Neural cell (in vitro differentiated cells): Measurements from ENCODE around the gene KRT86.
"Not testable (repeated sequence)": the region's sequence is repeated elsewhere in the genome, so short reads cannot be mapped to it uniquely, and the experiment has no call there.

Experiments
- POLR2AphosphoS5 ChIP-seq: IDR thresholded peaks from 2 replicates; pipeline ENCODE4 v1.6.1; 2012
- TAF1 ChIP-seq: IDR thresholded peaks from 2 replicates; pipeline ENCODE4 v1.6.1; 2012; ENCODE audit warnings: low read depth
- TF ChIP-seq, protein P1 (sequence below): fragments of 450-650 bp; IDR thresholded peaks from 2 replicates; pipeline ENCODE4 v1.5.1; 2014; ENCODE audit warnings: antibody characterized with exemption, mild to moderate bottlenecking, moderate library complexity; ENCODE audit not compliant: poor library complexity, severe bottlenecking

DNA sequence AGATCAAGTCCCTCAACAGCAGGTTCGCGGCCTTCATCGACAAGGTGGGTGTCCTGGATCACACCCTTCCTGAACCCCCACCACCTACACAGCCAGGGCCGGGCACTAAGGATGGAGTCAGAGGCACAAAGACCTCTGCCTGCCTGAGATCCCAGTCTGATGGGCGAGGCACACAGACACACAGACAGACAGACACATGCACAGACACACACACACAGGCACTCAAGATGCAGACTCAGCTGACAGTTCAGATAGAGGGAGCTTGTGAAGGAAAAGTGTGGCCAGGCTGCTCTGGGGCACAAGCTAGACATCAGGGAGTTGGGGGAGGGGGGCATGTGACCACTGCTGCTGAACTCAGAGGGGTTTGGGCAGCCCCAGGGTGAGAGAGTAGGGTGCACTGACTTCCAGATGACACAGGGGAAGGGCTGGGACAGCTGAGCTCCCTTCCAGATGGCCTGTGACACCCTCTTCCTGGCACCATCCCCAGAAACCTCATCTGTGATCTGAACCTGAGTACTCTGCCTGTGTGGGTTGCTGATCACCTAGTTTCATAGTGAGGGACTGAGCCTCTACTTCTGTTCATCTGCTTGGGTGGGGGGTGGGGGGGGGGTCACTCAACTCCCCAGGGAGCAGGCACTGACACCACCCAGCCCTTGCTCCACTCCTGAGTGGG, 27.9 kb downstream of the KRT86 start:
- TF ChIP-seq, protein P1, sequence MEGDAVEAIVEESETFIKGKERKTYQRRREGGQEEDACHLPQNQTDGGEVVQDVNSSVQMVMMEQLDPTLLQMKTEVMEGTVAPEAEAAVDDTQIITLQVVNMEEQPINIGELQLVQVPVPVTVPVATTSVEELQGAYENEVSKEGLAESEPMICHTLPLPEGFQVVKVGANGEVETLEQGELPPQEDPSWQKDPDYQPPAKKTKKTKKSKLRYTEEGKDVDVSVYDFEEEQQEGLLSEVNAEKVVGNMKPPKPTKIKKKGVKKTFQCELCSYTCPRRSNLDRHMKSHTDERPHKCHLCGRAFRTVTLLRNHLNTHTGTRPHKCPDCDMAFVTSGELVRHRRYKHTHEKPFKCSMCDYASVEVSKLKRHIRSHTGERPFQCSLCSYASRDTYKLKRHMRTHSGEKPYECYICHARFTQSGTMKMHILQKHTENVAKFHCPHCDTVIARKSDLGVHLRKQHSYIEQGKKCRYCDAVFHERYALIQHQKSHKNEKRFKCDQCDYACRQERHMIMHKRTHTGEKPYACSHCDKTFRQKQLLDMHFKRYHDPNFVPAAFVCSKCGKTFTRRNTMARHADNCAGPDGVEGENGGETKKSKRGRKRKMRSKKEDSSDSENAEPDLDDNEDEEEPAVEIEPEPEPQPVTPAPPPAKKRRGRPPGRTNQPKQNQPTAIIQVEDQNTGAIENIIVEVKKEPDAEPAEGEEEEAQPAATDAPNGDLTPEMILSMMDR = not testable (repeated sequence)
- TF ChIP-seq TAF1, POLR2AphosphoS5: not testable (repeated sequence)
